ENCODE data around the gene RAP1GAP2.

RAP1GAP2 gene

DNA sequence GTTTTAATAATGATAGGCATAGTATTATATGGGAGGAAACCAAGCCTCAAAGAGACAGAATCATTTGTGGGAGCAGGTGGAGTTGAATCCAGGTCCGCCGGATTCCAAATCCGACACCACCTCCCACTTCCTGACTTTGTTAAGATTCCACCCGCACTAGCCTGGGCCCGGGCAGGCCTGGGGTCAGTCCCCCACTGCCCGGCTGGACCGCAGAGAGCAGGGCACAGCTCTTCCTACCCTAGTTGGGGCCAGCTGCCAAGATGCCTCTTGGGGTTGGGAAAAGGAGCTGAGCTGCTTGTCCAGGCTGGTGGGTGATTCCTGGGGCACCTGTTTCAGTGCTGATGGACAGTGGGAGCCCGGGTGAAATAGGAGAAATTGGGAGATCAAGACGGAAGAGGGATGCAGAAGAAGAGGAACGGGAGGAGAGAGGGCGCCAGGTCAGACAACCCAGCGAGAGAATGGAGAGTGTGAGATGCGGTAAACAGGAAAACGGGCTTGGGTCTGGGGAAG lies 213.2 kb downstream of the RAP1GAP2 start:
- Histone ChIP-seq H4K20me1 (peaks cover 31% of the 10 kb centered on the region), H3K4me2 (no peak overlapping the region), H3K4me1 (peaks cover 40% of the 10 kb centered on the region), H3K4me3 (no peak overlapping the region), H3K27ac (0 out of 2 replicates have a peak overlapping the region, but pooled peaks have one; percentile 38), H3K9ac (peak overlapping the region; percentile 14), H3K36me3 (peaks cover 97% of the 10 kb centered on the region), H3K27me3 (no peaks in the 10 kb centered on the region), H3K9me3 (no peaks in the 10 kb centered on the region)
- TF ChIP-seq Cebpa-rat (IDR thresholded peaks at IDR 0.05): no peak

DNA sequence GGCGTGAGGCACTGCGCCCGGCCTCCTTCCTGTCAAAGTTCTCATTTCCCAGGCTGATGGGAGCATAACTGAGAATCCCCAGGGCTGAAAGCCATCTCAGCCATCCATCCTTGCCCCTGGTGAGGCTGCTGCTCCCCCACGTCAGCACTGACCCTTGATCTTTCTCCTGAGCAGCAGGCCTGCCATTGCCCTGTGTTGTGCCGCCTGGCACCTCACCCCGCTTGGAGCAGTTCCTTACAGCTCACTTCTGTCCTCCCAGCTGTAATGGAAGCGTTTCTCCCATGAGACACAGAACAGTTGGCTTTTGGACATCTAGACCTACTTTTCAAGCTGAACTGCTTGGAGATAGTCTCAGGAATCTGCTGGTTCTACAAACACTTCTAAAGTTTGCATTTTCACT lies 215.7 kb downstream of the RAP1GAP2 start:
- H3K9me3 ChIP-seq: no peaks in the 10 kb centered on the region

DNA sequence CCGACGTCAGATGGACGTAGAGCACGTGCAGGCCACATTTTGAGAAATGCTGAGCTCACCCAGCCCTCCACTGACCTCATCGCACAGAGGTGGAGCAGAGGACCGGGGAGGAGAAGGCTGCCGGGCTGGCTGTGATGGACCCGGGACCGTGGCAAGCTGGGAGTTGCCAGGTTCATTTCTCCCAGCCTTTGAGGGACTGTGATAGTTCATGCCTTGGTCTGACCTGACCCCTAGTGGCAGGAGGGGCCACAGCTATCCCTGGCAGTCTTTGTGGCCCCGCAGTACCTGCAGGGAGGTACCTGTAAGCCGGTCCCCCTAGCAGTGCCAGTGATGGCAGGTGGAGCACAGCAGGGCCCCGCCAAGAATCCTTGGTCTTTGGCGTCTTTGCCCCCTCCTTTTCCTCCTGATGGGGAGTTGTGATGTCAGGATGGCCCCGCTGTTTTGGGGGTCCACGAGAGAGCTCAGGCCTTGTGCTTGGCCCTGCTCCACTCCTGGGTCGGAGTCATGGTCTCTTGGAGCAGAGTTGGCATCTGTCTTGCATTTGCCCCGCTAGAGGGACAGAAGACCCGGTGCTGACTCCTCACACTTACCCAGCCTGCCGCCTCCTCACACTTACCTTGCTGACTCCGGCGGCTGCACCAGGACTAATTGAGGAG lies 216.8 kb downstream of the RAP1GAP2 start:
- H3K9ac ChIP-seq: no peak overlapping the region
- H3K36me3 ChIP-seq: peaks cover 100% of the 10 kb centered on the region
- no peak overlapping the region for H3K27ac ChIP-seq
- TF ChIP-seq Cebpa-rat (IDR thresholded peaks at IDR 0.05): no peak
- no peak overlapping the region for H3K4me2 ChIP-seq
- peaks cover 17% of the 10 kb centered on the region for H3K4me1 ChIP-seq
- H4K20me1 ChIP-seq: peaks cover 10% of the 10 kb centered on the region
- H3K27me3 ChIP-seq: no peaks in the 10 kb centered on the region
- H3K9me3 ChIP-seq: no peaks in the 10 kb centered on the region
- H3K4me3 ChIP-seq: no peak overlapping the region

More for the DNA sequence above, 215.7 kb downstream of the RAP1GAP2 start:
- Histone ChIP-seq H3K27me3 (no peaks in the 10 kb centered on the region), H3K27ac (no peak overlapping the region), H3K4me3 (no peak overlapping the region), H3K4me1 (peaks cover 25% of the 10 kb centered on the region), H3K36me3 (peaks cover 100% of the 10 kb centered on the region), H4K20me1 (peaks cover 20% of the 10 kb centered on the region), H3K4me2 (no peak overlapping the region), H3K9ac (no peak overlapping the region)
- TF ChIP-seq Cebpa-rat (IDR thresholded peaks at IDR 0.05): no peak

DNA sequence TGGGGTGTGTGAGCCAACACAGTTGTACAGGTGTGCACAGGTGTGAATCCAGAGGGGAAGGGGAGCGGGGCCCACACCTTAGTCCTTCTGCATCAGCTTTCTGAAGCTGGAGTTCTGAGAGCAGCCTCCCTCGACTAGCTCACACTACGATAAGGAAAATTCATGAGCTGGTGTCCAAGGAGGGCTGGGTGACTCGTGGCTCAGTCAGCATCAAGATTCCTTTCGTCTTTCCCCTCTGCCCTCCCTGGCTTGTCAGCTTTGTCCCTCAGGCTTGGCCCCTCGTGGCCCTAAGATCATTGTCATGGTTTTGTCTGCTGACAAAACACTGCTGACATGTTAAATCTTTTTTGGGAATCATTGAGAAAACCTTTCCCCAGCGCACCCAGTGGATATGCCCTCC lies 219.7 kb downstream of the RAP1GAP2 start:
- Histone ChIP-seq H3K9me3 (peaks cover 13% of the 10 kb centered on the region), H3K4me2 (no peak overlapping the region), H3K27me3 (no peaks in the 10 kb centered on the region), H3K4me1 (no peaks in the 10 kb centered on the region), H3K36me3 (peaks cover 100% of the 10 kb centered on the region), H3K9ac (no peak overlapping the region), H4K20me1 (no peaks in the 10 kb centered on the region; the same call in 1 of the 2 replicates), H3K4me3 (no peak overlapping the region), H3K27ac (no peak overlapping the region)
- no peak for TF ChIP-seq Cebpa-rat (IDR thresholded peaks at IDR 0.05)

DNA sequence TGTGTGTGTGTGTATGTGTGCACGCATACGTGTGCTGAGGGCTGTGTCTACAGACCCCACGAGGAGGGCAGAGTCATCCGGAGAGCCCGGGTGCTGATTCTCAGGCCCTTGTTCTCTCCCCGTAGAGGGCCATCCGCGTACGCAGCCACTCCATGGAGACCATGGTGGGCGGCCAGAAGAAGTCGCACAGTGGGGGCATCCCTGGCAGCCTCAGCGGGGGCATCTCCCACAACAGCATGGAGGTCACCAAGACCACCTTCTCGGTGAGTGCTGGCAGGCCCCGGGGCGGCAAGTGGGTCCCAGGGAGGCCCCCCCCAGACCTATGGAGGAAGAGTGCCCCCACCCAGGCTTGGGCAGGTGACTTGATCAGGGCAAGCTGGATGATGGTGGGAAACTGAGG lies 221.7 kb downstream of the RAP1GAP2 start:
- Histone ChIP-seq H3K36me3 (peaks cover 100% of the 10 kb centered on the region), H3K9ac (no peak overlapping the region)

DNA sequence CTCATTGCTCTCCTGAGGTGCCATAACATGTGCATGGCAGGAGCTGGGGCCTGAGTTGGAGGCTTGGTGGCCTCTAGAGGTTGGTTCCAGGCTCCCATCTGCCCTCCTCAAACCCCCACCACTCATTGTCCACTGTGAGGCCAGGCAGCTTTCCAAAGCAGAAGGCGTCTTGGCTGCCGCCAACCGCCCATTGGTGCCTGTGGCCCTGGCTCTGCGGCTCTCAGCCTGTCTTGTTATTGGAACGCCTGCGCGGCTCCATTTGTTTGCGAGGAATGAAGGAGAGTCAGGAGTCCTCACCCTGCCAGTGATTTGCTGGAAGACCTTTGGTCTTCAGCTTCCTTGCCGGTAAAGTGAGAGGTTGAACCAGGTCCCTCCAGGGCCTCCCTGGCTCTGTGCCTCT lies 223.5 kb downstream of the RAP1GAP2 start:
- H4K20me1 ChIP-seq: 0 out of 2 replicates have a peak, but pooled peaks cover under 1% of the 10 kb centered on the region
- H3K9me3 ChIP-seq: peaks cover 38% of the 10 kb centered on the region
- H3K36me3 ChIP-seq: peaks cover 100% of the 10 kb centered on the region
- TF ChIP-seq Cebpa-rat (IDR thresholded peaks at IDR 0.05): no peak
- H3K4me3 ChIP-seq: no peak overlapping the region
- no peaks in the 10 kb centered on the region for H3K4me1 ChIP-seq
- no peak overlapping the region for H3K27ac ChIP-seq
- H3K4me2 ChIP-seq: no peak overlapping the region
- H3K9ac ChIP-seq: no peak overlapping the region
- no peaks in the 10 kb centered on the region for H3K27me3 ChIP-seq

More for the DNA sequence above, 221.7 kb downstream of the RAP1GAP2 start:
- H3K4me3 ChIP-seq: no peak overlapping the region
- no peak for TF ChIP-seq Cebpa-rat (IDR thresholded peaks at IDR 0.05)
- H3K9me3 ChIP-seq: peaks cover 33% of the 10 kb centered on the region
- H4K20me1 ChIP-seq: no peaks in the 10 kb centered on the region; the same call in 1 of the 2 replicates
- no peaks in the 10 kb centered on the region for H3K27me3 ChIP-seq
- no peak overlapping the region for H3K27ac ChIP-seq
- no peaks in the 10 kb centered on the region for H3K4me1 ChIP-seq
- H3K4me2 ChIP-seq: no peak overlapping the region

DNA sequence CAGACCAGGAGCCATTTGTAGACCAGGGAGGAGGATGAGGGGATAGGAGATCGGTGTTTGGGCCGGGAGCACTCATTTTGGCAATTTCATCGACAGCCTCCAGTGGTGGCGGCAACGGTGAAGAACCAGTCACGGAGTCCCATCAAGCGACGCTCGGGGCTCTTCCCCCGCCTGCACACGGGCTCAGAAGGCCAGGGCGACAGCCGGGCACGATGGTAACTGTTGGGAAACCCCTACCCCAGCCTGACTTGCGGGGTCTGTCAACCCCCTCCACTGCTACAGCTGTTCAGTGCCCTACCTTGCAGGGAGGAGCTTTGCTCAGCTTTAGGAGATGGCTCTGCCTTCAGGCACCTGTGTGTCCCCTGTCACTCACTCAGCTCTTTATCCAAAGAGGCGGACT lies 224.1 kb downstream of the RAP1GAP2 start:
- Histone ChIP-seq H4K20me1 (peaks cover 7% of the 10 kb centered on the region; the same call in 1 of the 2 replicates), H3K4me1 (no peaks in the 10 kb centered on the region), H3K27me3 (no peaks in the 10 kb centered on the region), H3K36me3 (peaks cover 100% of the 10 kb centered on the region), H3K9ac (no peak overlapping the region), H3K4me2 (no peak overlapping the region), H3K4me3 (no peak overlapping the region), H3K9me3 (peaks cover 38% of the 10 kb centered on the region), H3K27ac (no peak overlapping the region)
- TF ChIP-seq Cebpa-rat (IDR thresholded peaks at IDR 0.05): no peak

DNA sequence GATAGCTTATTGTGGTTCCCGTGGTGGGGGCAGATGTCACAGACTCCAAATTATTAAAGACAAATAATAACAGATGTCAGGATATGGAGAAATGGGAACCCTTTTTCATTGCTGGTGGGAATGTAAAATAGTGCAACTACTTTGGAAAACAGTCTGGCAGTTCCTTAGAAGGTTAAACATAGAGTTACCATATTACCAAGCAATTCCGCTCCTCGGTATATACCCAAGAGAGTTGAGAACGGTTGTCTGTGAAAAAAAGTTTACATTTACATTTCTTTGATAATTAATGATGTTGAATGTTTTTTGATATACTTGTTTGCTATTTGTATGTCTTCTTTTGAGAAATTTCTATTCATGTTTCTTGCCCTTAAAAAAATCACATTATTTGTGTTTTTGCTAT lies 226.0 kb downstream of the RAP1GAP2 start:
- Histone ChIP-seq H3K4me2 (no peak overlapping the region), H3K4me1 (no peaks in the 10 kb centered on the region), H3K27me3 (no peaks in the 10 kb centered on the region), H3K9me3 (peaks cover 38% of the 10 kb centered on the region), H3K36me3 (peaks cover 100% of the 10 kb centered on the region), H4K20me1 (peaks cover 23% of the 10 kb centered on the region), H3K4me3 (no peak overlapping the region), H3K9ac (no peak overlapping the region), H3K27ac (no peak overlapping the region)
- TF ChIP-seq Cebpa-rat (IDR thresholded peaks at IDR 0.05): no peak

DNA sequence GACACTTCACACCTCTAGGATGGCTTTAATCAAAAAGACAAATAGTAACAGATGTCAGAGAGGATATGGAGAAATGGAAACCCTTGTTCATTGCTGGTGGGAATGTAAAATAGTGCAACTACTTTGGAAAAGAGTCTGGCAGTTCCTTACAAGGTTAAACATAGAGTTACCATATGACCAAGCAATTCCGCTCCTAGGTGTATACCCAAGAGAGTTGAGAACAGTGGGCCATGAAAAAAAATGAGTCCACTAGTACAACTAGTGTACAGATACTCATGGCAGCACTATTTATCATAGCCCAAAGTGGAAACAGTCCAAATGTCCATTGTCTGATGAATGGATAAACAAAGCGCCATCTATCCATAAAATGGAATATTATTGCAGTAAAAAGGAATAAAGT lies 228.1 kb downstream of the RAP1GAP2 start:
- H3K27me3 ChIP-seq: no peaks in the 10 kb centered on the region
- H4K20me1 ChIP-seq: peaks cover 28% of the 10 kb centered on the region
- H3K4me1 ChIP-seq: peaks cover 3% of the 10 kb centered on the region; the same call in 1 of the 2 replicates
- no peak for TF ChIP-seq Cebpa-rat (IDR thresholded peaks at IDR 0.05)
- H3K27ac ChIP-seq: no peak overlapping the region
- H3K36me3 ChIP-seq: peaks cover 99% of the 10 kb centered on the region
- no peak overlapping the region for H3K4me2 ChIP-seq
- H3K9ac ChIP-seq: no peak overlapping the region
- H3K4me3 ChIP-seq: no peak overlapping the region
- H3K9me3 ChIP-seq: peaks cover 38% of the 10 kb centered on the region

DNA sequence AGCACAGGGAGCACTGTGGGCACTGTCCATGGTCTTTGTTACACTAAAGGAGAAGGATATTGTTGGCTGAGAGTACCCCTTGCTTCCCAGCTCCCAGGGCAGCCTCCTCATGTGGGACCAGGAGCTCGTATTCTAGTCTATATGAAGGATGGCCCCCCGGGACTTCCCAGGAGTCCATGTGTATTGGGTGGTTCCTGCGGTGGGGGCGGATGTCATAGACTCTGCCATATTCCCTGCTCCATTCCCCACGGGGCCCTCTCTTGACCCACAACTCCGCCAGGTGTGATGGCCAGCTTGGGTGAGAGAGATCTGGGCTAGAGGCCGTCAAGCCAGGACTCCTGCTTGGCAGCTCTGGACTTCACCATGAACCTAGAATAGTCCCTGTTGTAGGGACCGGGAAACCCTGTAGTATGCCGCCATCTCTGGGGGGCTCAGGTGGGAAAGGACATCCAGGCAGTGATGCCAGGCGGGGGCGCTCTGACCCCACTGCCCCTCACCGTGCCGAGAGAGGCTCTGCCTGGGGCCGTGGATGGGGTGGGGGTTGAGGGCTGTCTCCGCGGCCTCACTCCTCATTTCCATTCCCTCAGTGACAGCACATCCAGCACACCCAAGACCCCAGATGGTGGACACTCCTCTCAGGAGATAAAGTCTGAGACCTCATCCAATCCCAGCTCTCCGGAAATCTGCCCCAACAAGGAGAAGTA lies 229.3 kb downstream of the RAP1GAP2 start:
- H3K9me3 ChIP-seq: peaks cover 27% of the 10 kb centered on the region

More for the DNA sequence above, 229.3 kb downstream of the RAP1GAP2 start:
- TF ChIP-seq Cebpa-rat (IDR thresholded peaks at IDR 0.05): no peak
- no peak overlapping the region for H3K27ac ChIP-seq
- peaks cover 97% of the 10 kb centered on the region for H3K36me3 ChIP-seq
- no peaks in the 10 kb centered on the region for H3K27me3 ChIP-seq
- H4K20me1 ChIP-seq: peaks cover 34% of the 10 kb centered on the region
- no peak overlapping the region for H3K4me3 ChIP-seq
- H3K9ac ChIP-seq: no peak overlapping the region
- H3K4me2 ChIP-seq: no peak overlapping the region
- H3K4me1 ChIP-seq: peaks cover 13% of the 10 kb centered on the region
